HG02571 (cell line): ENCODE results near the gene DTD1.

Source experiments
- ATAC-seq: cut with Tn5 transposase; IDR thresholded peaks from one replicate; pipeline ENCODE4 v1.9.1; 2021; ENCODE audit warnings: mild to moderate bottlenecking, moderate library complexity; ENCODE audit not compliant: unreplicated experiment

DTD1 gene

GRCh38 chr20:18657575-18657974 lies 69.7 kb downstream of the DTD1 start:
- ATAC-seq = no peak

GRCh38 chr20:18662279-18663040 lies 74.6 kb downstream of the DTD1 start:
- ATAC-seq = no peak

- ATAC-seq = no peak
These were observed 76.1 kb downstream of the DTD1 start for GRCh38 chr20:18663932-18664331.

GRCh38 chr20:18665135-18665534 lies 77.3 kb downstream of the DTD1 start:
- no peak for ATAC-seq

GRCh38 chr20:18666803-18667415 lies 79.1 kb downstream of the DTD1 start:
- no peak for ATAC-seq

GRCh38 chr20:18669241-18670019 lies 81.6 kb downstream of the DTD1 start:
- ATAC-seq = no peak

GRCh38 chr20:18671203-18671710 lies 83.4 kb downstream of the DTD1 start:
- no peak for ATAC-seq

GRCh38 chr20:18672834-18673233 lies 85.0 kb downstream of the DTD1 start:
- no peak for ATAC-seq

GRCh38 chr20:18676396-18676795 lies 88.5 kb downstream of the DTD1 start:
- no peak for ATAC-seq

GRCh38 chr20:18677126-18677525 lies 89.3 kb downstream of the DTD1 start:
- ATAC-seq = no peak

GRCh38 chr20:18678549-18679419 lies 90.9 kb downstream of the DTD1 start:
- ATAC-seq = no peak

GRCh38 chr20:18683839-18684238 lies 96.0 kb downstream of the DTD1 start:
- no peak for ATAC-seq

GRCh38 chr20:18684775-18685174 lies 96.9 kb downstream of the DTD1 start:
- ATAC-seq = no peak

- ATAC-seq = no peak
These were observed 97.6 kb downstream of the DTD1 start for GRCh38 chr20:18685406-18685805.

- ATAC-seq = no peak
These were observed 98.8 kb downstream of the DTD1 start for GRCh38 chr20:18686696-18687095.

- ATAC-seq = no peak
These were observed 100.8 kb downstream of the DTD1 start for GRCh38 chr20:18688676-18689075.

- no peak for ATAC-seq
These were observed 101.7 kb downstream of the DTD1 start for GRCh38 chr20:18689557-18689956.

- ATAC-seq = no peak
These were observed 104.6 kb downstream of the DTD1 start for GRCh38 chr20:18692447-18692846.

GRCh38 chr20:18694071-18694470 lies 106.2 kb downstream of the DTD1 start:
- ATAC-seq = no peak

GRCh38 chr20:18695175-18695574 lies 107.3 kb downstream of the DTD1 start:
- no peak for ATAC-seq
